Adipose tissue (tissue), 3 donors: Measurements from ENCODE around the gene HSPA4L. TPM values are rescaled to one million over a fixed set of nuclear protein-coding genes. Genes with fewer than 3 reads are reported as not detected.
A peak's percentile ranks its signal among the peaks of the same experiment; 100 is the strongest.

Source experiments
- H3K27ac ChIP-seq: one replicate; pipeline ENCODE4 v1.5.1; 2013; ENCODE audit warnings: low read depth, low read length
- WGBS, 3 donors: extraction: QIAGEN DNeasy Blood & Tissue Kit; methylation state at CpG; one replicate each; pipeline ENCODE4 v1.1.7; 2013; 5-methylcytosine and 5-hydroxymethylcytosine counted together
- polyA plus RNA-seq, 3 donors: library from polyadenylated mRNA; stranded (reverse); fragments of 200-250 nt; gene quantifications; one replicate each; pipeline ENCODE4 v1.2.3, GENCODE V29; 2013
- donor health status: healthy with polysubstance abuse.
- donor health status: Bipolar disorder and iron deficiency.
- donor health status: healthy.

HSPA4L gene
- polyA plus RNA-seq, result under 1 TPM; 0.45 to 0.85 (median 0.77) TPM

DNA sequence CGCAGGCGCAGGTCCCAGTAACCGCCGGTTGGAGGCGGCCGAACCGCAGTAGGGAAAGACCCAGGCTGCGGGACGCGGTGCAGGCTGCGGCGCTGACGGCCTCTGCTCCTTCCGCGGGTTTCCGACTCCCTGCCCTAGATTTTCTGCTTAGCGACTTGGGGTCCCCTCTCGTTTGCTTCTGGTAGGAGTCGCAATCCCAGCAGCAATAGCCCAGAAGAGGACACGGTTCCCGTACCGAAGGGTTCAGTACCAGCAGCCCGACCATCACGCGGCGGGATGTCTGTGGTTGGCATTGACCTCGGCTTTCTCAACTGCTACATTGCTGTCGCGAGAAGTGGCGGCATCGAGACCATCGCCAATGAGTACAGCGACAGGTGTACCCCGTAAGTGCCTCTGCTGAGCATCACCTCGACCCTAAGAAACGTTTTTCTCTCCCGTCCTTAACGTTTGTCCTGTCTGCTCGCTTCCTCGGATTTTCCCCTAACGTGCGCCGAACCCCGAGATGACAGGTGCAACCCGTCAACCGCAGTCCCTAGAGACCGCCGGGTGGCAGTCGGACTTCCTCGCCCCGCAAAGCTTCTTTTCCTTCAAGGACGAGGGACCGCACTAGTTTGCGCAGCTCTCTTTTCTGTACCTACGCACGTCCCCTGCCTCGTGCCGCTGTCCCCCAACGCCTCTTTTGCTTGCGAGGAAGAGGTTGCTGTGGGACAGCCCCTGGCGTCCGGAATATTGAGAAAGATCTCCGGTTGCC is at the start of gene HSPA4L:
Gene HSPA4L (plus strand): TSS at position 48 of the 751 bp plus-strand sequence. CDS start 229 bp downstream, at position 277.
- 0 to 1% (median 1%) methylated on average over 63 of the region's 63 CpGs for WGBS, 3 donors
- peak within 1 kb of the TSS; percentile 12 for H3K27ac ChIP-seq

DNA sequence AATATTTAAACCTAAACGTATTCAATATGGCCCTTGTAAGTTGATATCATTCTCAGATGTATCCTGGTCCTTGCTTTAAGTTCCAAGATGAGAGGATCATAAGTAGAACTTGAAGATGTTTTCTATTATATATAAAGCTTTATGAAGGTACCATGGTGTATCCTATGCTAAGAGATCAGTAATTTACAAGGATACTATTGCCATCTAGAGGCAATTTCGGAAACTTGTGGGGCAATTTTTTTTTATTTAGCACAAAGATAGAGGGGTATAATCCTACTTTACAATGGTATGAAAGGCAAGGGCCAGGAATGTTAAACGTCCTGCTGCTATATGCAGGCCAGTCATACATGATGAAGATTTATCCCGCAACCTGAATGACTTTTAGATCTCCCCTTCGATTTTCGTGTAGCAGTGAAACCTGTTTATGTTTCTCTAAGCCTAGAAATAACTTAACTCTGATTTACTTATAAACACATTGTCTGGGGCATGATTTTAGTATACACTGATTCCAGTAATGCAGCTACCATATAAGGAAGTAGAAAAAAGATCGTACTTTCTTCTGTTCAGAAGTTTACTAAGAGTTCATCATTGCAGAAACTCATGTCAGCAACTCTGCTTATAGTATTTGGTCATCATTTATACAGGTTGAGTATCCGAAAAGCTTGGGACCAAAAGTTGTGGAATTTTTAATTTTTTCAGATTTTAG is 49.3 kb upstream of the HSPA4L start:
- H3K27ac ChIP-seq, result no peak overlapping the region
- WGBS, 3 donors, result 15 to 24% (median 18%) methylated on average over 8 of the region's 8 CpGs

DNA sequence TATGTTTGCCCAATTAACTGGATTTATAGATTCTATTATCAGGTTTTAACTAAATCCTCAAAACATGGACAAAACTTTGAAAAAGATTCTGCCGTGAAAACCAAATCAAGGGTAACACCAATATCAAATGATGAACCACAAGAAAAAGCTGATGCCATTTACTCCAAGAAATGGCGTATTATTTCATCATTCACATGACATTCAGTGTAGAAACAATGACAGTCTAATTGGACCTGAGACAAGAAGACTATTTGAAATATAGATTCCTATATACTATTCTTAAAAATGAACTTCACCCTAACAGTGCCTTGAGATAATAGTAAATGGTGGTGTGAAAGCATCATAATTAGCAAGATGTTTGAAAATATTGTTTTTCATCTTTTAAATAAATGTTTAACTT is 47.1 kb upstream of the HSPA4L start:
- WGBS, 3 donors, result 80 to 84% (median 83%) methylated on average over 2 of the region's 2 CpGs
- H3K27ac ChIP-seq, result no peak overlapping the region

DNA sequence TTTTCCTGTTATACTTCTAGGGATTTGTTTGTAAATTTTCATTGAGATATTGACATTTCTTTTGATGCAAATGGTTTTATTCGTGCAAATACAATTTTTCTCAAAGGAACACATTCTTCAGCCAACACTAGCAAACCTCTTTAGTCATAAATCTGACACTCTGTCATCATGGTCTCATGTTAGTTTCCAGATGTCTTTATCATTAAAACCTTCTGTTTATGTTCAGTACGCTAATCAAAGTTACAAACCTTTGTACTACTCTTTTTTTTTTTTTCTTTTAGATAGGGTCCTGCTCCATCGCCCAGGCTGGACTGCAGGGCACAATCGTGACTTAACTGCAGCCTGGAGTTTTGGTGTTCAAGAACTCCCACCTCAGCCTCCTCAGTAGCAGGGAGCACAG is 44.8 kb upstream of the HSPA4L start:
- H3K27ac ChIP-seq, result no peak overlapping the region
- WGBS, 3 donors, result 28 to 49% (median 44%) methylated on average over 4 of the region's 4 CpGs

DNA sequence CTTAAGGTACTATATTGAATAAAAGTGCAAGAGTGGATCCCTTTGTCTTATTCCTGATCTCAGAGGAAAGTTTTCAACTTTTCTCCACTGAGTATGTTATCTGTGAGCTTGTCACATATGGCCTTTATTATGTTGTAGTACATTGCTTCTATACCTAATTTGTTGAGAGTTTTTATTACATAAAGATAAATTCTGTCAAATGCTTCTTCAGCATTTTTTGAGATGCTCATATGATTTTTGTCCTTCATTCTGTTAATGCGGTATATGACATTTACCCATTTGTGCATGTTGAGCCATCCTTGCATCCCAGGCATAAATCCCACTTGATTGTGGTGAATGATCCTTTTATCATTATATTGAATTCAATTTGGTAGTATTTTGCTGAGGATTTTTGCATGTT is 40.9 kb upstream of the HSPA4L start:
- 95 to 100% (median 100%) methylated on average over 1 of the region's 1 CpG for WGBS, 3 donors

DNA sequence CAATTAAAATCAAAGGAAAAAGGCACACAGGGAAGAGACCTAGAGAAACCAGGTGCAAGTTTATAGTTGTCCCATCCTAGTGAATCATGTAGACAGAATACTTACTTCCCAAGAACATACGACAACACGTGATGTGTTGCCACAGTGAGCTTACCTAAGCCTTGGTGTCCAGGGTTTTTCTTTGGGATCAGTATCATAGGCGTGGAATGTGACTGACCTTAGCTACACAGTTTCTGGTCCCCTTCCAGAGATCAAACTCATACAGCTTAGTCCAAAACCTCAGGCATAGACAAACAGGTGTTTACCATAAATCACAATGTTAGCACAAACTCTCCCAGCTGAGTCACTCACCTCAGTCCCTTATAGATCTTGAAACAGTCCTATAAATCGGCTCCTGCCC is 34.2 kb upstream of the HSPA4L start:
- WGBS, 3 donors, result 78 to 87% (median 84%) methylated on average over 4 of the region's 4 CpGs
- no peak overlapping the region for H3K27ac ChIP-seq

More for the DNA sequence above, 40.9 kb upstream of the HSPA4L start:
- H3K27ac ChIP-seq, result no peak overlapping the region

DNA sequence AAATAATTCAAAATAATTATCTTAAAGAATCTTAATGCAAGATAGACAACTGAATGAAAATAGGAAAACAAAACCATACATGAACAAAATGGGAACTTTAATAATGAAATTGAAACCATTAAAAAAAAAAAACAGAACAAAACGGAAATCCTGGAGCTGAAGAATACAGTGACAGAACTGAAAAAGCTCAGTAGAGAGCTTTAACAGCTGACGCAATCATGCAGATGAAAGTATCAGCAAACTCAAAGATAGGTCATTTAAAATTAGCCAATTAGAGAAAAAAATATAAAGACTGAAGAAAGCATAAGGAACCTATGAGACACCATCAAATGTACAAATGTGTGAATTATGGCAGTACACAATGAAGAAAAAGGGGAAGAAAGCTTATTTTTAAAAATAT is 33.2 kb upstream of the HSPA4L start:
- no peak overlapping the region for H3K27ac ChIP-seq
- WGBS, 3 donors, result 83 to 87% (median 84%) methylated on average over 2 of the region's 2 CpGs

DNA sequence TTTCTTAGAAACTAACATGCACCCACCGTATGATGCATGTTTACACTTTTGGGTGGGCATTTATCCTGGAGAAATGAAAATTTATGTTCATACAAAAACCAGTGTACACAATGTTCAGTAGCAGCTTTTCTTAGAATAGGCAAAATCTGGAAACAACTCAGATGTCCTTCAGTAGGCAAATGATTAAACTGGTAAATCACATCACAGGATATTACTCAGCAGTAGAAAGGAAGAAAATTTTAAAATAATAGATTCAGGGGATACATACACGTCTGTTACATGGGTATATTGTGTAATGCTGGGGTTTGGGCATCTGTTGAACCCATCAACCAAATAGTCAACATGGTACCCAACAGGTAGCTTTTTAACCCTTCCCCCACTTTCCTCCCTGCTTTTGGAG is 25.2 kb upstream of the HSPA4L start:
- WGBS, 3 donors, result 62 to 80% (median 73%) methylated on average over 2 of the region's 2 CpGs
- H3K27ac ChIP-seq, result no peak overlapping the region

DNA sequence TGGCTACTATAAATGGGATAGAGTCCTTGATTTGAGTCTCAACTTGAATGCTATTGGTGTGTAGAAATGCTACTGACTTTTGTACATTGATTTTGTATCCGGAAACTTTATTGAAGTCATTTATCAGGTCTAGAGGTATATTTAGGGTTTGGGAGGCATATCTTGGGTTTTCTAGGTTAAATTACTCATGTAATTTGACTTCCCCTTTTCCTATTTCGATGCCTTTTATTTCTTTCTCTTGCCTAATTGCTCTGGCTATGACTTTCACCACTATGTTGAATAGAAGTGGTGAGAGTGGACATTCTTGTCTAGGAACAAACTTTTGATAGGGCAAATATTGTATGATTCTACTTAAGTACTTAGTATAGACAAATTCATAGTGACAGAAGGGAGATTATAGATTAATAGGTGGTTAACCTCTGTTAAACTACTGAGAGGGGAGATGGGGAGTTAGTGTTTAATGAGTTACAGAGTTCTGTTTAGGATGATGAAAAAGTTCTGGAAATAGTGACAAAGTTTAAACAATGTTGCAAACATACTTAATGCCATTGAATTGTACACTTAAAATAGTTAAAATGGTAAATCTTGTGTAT is 22.8 kb upstream of the HSPA4L start:
- no peak overlapping the region for H3K27ac ChIP-seq
- 66 to 85% (median 69%) methylated on average over 2 of the region's 2 CpGs for WGBS, 3 donors

DNA sequence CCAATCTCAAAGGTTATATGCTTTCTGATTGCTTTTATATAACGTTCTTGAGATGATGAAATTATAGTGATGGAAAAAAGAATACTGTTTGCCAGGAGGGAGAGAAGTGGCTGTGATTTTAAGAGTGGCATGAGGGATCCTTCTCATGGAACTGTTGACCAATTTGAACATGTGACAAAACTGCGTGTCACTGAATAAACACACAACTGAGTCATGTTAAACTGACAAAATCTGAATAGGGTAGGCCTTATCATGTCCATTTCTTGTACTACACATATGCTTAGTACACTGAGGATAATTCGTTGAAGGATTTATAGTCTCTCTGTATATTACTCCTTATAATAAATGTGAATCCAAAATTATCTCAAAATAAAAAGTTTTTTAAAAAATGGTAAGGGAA is 22.2 kb upstream of the HSPA4L start:
- no peak overlapping the region for H3K27ac ChIP-seq
- 61 to 88% (median 80%) methylated on average over 3 of the region's 3 CpGs for WGBS, 3 donors

DNA sequence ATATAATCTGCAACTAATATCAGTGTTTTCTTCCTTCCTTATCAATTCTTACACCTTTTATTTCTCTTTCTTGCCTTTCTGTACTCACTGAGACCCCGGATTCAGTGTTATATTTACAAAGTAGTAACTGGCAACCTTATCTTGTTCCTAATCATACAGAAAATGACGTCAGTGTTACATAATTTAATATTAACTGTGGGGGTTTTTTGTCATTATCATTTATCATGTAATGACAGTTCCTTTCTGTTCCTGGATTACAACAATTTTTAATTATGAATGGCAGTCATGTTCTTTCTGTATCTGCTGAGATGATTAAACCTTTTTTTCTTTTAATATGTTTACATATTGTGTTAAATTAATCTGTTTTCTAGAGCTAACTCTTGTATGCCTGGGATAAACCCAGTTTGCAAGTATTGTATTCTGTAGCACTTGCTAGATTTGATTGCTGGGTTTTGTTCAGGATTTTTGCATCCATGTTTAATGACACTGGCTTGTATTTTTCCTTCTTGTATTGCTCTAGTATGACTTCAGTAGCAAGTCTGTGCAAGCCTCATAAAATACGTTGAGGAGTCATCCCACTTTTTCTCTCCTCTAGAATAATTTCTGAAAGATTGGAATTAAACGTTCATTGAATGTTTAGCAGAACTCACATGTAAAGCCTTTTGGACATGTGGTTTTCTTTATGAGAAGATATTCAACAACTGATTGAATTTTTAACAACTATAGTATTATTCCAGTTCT is 10.4 kb upstream of the HSPA4L start:
- no peak overlapping the region for H3K27ac ChIP-seq
- 39 to 62% (median 58%) methylated on average over 4 of the region's 4 CpGs for WGBS, 3 donors

DNA sequence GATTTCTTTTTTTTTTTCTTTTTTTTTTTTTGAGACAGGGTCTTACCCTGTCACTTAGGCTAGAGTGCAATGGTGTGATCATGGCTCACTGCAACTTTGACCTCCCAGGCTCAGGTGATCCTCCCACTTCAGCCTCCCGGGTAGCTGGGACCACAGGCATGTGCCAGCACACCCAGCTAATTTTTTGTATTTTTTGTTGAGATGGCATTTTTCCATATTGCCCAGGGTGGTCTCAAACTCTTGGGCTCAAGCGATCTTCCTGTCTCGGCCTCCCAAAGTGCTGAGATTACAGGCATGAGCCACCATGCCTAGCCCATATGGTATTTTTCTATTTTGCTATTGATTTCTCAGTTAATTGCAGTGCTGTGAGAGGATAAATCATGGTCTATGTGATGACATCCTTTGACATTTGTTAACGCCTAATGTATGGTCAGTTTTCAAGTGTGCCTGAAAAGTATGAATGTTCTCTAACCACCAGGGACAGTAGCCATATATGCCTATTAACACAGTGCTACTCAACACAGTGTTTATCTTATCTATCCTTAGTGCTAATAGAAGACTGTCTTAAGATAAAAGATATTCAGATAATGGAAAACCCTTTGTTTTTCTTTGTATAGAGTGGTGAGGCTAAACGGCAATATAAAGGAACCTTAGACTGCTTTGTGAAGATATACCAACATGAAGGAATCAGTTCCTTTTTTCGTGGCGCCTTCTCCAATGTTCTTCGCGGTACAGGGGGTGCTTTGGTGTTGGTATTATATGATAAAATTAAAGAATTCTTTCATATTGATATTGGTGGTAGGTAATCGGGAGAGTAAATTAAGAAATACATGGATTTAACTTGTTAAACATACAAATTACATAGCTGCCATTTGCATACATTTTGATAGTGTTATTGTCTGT is 9.1 kb upstream of the HSPA4L start:
- no peak overlapping the region for H3K27ac ChIP-seq
- WGBS, 3 donors, result 89 to 91% (median 90%) methylated on average over 10 of the region's 10 CpGs

DNA sequence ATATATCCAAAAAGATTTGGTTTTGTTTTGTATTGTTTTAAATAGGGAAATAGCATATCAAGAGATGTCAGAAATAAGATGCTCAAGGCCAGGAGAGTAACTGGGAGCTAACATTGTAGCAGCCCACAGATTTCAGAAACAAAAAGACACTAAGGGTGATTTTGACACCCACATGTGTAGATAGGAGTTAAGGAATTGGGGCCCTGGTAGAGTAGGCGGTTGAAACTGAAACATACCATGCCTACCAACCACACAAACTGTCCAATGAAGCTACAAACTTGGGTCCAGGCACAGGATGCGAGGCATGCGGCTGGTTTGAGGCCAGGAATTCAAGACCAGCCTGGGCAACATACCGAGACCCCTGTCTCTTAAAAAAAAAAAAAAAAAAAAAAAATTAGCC is 6.3 kb upstream of the HSPA4L start:
- 93 to 98% (median 93%) methylated on average over 4 of the region's 4 CpGs for WGBS, 3 donors
- H3K27ac ChIP-seq, result no peak overlapping the region

DNA sequence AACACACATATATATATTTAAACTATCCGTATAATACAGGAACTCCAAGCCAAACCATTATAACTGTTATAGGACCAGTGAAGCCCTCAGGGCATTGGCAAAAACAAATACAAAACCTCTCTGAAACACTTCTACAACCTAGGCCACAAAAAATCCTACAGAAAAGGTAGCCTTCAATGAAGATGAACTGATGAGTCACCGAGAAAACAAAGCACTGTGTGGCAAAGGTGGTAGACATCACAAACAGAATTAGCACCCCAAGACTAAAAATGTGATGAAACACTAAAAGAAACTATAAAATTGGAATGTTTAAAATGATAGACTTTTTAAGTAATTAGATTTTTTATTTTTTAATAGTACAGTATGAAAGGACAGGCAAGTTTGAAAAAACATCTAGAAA is 5.5 kb upstream of the HSPA4L start:
- H3K27ac ChIP-seq, result no peak overlapping the region
- 89 to 97% (median 89%) methylated on average over 2 of the region's 2 CpGs for WGBS, 3 donors

DNA sequence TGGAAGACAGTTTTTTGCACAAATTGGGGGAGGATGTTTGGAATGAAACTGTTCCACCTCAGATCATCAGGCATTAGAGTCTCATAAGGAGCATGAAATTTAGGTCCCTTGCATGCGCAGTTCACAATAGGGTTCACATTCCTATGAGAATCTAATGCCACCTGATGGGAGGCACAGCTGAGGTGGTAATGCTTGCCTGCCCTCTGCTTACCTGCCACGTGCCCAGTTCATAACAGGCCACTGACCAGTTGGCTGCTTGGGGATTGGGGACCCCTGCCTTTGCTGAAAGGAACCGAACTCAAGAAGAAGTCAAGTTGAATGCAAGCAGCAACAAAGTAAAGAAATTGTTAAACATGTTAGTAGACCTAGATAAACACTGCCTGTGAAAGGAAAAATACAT is 4.6 kb upstream of the HSPA4L start:
- WGBS, 3 donors, result 71 to 85% (median 80%) methylated on average over 3 of the region's 3 CpGs
- no peak overlapping the region for H3K27ac ChIP-seq

DNA sequence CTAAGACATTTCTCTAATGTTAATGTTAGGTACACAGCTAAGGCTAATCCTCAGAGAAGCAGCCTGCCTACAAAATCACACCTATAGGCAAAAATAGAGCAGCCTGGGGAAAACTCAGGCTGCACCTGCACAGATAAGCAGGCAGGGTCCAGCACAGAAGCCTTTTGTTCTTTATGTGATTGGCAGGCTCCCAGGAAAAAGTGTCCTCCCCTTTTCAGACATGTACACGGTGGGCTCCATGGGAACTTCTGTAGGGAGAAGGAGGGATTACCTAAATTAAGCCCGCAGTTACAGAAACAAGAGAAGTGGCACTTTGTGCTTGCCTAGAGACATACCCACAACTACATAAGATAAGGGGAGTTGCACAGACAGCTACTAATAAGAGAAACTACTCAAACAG is 4.0 kb upstream of the HSPA4L start:
- 29 to 69% (median 52%) methylated on average over 2 of the region's 2 CpGs for WGBS, 3 donors

DNA sequence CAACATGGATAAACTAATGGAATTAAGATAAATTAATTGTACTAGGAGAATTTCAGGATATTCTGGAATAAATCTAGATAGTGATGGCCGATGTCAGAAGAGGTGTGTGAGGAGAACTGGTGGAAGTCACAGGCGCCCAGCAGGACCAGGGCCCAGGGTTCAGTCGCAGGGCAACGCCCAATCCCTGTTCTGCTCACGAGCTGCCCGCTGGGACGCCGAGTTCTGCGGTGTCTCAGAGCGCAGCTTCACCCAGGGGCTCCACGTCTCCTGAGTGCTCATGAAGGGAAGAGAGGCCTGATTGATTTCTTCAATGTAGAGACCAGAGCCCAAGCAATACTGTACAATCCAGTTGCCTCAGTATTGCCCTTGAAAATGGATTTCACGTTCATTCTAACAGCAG is 1.5 kb upstream of the HSPA4L start:
- no peak overlapping the region for H3K27ac ChIP-seq

More for the DNA sequence above, 4.0 kb upstream of the HSPA4L start:
- H3K27ac ChIP-seq, result no peak overlapping the region

More for the DNA sequence above, 1.5 kb upstream of the HSPA4L start:
- WGBS, 3 donors, result 96 to 98% (median 98%) methylated on average over 12 of the region's 12 CpGs
